HG02970 (cell line): ENCODE data around the gene FIBP.
"Not testable (repeated sequence)": the region's sequence is repeated elsewhere in the genome, so short reads cannot be mapped to it uniquely, and the experiment has no call there.

Experiments used
- ATAC-seq: cut with Tn5 transposase; IDR thresholded peaks from one replicate; pipeline ENCODE4 v1.9.1; 2021; ENCODE audit warnings: mild to moderate bottlenecking, moderate library complexity, moderate number of reproducible peaks; ENCODE audit not compliant: unreplicated experiment, low FRiP score

The FIBP gene

GRCh38 chr11:65915101-65915820, 27.0 kb upstream of the FIBP start:
- ATAC-seq, result no peak

- ATAC-seq, result no peak
These were observed 24.6 kb upstream of the FIBP start for GRCh38 chr11:65912845-65913244.

GRCh38 chr11:65911682-65912568, 23.7 kb upstream of the FIBP start:
- no peak for ATAC-seq

GRCh38 chr11:65907878-65908277, 19.6 kb upstream of the FIBP start:
- ATAC-seq, result no peak

DNA sequence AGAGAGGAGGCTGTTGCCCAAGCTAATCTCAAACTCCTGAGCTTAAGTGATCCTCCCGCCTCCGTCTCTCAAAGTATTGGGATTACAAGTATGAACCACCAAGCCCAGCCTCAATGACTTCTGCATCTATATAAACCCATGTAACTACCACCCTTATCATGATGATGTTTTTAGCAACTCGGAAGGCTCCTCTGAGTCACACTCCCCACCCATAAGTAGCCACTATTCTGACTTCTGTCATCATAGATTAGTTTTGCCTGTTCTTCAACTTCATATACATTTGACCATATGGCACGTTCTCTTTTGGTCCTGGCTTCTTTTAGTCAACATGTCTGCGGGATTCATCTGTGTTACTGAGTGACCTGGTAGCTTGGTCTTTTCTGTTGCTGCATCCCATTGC, 18.3 kb upstream of the FIBP start:
- ATAC-seq, result no peak

GRCh38 chr11:65903715-65904114, 15.4 kb upstream of the FIBP start:
- no peak for ATAC-seq

GRCh38 chr11:65903068-65903481, 14.8 kb upstream of the FIBP start:
- ATAC-seq, result no peak

DNA sequence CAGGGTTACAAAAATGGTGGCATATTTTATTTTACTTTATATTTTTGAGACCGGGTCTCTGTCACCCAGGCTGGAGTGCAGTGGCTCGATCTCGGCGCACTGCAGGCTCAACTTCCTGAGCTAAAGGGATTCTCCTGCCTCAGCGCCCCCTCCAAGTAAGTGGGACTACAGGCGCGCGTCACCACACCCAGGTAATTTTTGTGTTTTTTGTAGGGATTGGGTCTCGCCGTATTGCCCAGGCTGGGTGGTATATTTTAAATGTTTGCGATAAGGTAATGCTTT, 12.6 kb upstream of the FIBP start:
- no peak for ATAC-seq

DNA sequence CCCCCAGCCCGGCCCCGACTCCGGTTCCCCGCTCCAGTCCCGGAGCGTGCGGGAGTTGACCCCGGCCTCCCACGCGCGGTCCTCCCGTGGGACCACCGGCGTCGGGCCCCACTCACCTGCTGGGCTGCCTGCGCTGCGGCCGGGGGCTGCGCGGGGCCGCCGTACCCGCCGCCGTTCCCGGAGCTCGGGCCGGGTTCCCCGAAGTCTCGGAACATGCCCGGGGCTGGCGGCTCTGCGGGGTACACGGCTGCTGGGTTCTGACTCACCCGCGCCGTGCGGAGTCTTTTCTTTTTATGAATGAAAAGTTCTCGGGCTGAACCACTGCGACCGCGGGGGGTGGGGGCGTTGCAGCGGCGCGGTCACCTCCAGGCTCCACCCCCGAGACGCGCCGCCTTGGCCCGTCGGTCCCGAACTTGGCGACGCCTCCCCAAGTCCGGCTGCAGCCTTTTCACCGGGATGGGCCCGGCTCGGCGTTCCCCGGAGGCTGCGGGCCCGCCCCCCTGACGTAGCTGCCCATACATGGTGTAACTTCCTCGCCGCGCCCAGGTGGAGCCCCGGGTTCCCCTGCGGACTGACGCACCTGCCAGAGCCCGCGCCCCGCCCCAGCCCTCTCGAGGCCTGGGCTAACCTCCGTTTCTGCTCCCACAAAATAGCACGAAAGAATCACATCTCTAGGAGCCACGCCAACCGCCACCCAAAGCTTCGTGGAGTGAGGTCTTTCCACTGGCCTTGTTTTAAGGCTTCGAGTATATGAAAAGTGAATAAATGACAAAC, 12.0 kb upstream of the FIBP start, which contains the start of gene FOSL1:
TSS of gene FOSL1 (minus strand) at position 264 of the 774 bp plus-strand sequence. CDS start at position 215, 49 bp downstream.
- ATAC-seq, result peak; percentile 88

DNA sequence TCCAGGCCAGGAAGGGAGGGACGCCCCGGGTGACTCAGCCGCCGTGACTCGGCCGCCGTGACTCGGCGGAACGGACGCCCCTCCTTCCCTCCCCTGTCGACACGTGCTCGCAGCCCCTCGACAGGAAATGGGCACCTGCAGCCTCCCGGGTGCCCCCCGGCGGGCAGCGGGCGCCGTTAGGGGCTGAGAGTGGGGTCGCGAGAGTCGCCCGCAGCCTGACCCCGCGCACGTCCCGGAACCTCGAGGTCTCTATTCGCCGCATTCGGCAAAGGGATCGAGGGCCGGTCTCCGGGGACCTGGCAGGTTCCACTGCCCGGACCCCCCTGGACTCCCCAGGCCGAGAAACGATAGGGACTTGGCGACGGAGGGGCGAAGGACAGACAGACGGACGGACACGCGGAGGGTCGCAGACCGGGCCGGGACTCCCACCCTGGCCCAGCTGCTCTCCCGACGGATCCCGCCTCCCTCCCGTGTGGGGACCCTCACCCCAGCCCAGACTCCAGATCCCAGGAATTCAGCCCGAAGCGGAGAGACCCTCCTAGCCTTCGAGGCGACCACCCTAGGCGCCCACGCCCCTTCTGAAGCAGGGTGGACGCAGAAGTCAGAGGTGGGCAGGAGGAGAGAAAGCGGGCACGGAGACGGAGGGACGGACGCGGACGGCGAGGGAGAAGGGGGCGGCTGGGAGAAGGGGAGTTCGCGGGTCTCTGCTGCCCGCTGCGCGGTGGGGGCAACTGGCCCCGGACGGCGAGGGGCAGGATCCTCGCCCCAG, 11.3 kb upstream of the FIBP start:
- ATAC-seq, result no peak

DNA sequence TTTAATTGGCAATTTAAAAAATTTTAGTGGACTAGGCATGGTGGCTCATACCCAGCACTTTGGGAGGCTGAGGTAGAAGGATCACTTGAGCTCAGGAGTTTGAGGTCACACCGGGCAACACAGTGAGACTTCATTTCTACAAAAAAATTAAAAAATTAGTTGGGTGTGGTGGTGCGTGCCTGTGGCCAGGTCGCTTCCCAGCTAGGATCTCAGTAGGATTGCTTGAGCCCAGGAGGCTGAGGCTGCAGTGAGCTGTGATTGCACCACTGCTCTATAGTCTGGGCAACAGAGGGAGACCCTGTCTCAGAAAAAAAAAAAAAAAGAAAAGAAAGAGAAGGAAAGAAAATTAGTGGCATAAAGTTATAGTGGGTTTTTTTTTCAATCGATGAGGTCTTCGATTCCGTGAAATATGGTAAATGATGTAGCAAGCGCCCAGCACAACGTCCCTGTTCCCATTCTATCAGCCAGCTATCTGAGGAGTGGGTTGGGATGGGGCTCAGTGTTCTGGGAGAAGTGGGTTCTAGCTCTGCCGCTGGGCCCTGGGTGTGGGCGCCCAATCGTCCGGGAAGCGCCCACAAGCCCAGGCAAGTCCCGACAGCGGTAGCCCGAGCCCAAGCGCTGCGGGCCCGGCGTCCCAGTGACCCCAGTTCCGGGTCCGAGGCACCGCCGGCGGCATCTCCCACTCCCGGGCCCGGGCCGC, 10.5 kb upstream of the FIBP start:
- ATAC-seq, result no peak

DNA sequence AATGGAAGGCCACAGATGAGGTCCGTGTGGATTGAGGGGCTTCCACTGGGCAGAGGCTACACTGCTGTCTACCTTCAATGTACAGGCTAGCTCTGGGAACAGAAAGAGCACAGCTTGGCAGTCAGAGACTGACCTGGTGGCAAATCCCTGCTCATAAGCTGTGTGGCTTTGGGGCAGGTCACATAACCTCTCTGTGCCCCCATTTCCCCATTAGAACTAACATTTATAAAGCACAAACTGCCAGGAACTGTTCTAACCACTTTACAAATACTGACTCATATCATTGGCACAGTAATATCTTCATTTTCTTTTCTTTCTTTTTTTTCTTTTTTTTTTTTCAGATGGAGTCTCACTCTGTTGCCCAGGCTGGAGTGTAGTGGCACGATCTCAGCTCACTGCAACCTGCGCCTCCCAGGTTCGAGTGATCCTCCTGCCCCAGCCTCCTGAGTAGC, 8.8 kb upstream of the FIBP start:
- ATAC-seq, result no peak

GRCh38 chr11:65896034-65896999, 8.0 kb upstream of the FIBP start:
- ATAC-seq, result no peak

- no peak for ATAC-seq
These were observed 7.3 kb upstream of the FIBP start for GRCh38 chr11:65895482-65895981.

- no peak for ATAC-seq
These were observed 5.8 kb upstream of the FIBP start for GRCh38 chr11:65894034-65894591.

- ATAC-seq, result no peak
These were observed 4.5 kb upstream of the FIBP start for GRCh38 chr11:65892661-65893317.

DNA sequence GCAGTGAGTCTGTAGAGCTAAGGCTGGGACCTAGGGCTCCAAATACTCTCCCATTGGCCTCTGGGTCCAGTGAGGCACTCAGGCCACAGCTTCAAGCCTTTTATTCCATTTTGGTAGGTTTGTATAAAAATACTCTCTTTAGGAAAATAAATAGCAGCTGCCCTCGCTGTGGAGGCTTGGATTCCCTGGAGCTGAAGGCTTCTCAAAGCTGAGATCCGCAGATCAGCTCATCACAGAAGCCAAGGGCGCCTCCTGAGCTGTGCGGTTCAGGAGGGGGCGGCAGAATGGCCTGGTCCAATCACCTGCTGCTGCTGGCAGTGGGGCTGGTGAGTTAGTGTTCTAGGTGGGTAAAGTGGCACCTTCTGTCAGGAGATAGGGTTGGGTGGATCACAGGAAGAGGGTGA, 3.9 kb upstream of the FIBP start:
- ATAC-seq, result not testable (repeated sequence)
